Measurements from ENCODE around the gene MACROD2.

The MACROD2 gene

DNA sequence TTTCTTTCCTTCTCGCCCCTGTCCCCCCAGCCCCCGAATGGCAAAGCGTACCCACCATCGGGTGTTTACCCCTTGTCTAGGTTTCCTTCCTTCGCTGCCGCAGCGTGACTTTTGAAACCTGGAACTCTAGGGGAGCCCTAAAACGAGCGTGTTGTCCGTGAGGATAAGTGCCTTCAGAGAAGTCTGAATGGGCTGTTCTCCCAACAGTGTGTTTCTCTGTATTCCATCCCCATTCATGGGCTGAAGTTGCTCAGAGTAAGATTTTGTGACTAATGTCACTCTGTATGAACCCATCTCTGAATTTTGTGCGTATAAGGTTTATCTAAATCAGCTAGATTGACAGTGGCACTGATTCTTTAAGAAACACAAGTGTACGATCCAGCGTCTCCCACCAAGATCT lies 949 bp downstream of the MACROD2 start (continued):
- TF ChIP-seq, protein P1, sequence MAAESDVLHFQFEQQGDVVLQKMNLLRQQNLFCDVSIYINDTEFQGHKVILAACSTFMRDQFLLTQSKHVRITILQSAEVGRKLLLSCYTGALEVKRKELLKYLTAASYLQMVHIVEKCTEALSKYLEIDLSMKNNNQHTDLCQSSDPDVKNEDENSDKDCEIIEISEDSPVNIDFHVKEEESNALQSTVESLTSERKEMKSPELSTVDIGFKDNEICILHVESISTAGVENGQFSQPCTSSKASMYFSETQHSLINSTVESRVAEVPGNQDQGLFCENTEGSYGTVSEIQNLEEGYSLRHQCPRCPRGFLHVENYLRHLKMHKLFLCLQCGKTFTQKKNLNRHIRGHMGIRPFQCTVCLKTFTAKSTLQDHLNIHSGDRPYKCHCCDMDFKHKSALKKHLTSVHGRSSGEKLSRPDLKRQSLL (tag by site-specific recombination; IDR thresholded peaks at IDR 0.05) = no peak
- TF ChIP-seq ZNF302 (tag by site-specific recombination; IDR thresholded peaks at IDR 0.05; ENCODE audit: low read depth) (no peak), MZF1 (tag by site-specific recombination; IDR thresholded peaks at IDR 0.05; ENCODE audit: borderline replicate concordance) (no peak), ZNF404 (tag by site-specific recombination; IDR thresholded peaks at IDR 0.05) (no peak), MYNN (tag by site-specific recombination; IDR thresholded peaks at IDR 0.05; ENCODE audit: borderline replicate concordance) (no peak)
- TF ChIP-seq, protein P2, sequence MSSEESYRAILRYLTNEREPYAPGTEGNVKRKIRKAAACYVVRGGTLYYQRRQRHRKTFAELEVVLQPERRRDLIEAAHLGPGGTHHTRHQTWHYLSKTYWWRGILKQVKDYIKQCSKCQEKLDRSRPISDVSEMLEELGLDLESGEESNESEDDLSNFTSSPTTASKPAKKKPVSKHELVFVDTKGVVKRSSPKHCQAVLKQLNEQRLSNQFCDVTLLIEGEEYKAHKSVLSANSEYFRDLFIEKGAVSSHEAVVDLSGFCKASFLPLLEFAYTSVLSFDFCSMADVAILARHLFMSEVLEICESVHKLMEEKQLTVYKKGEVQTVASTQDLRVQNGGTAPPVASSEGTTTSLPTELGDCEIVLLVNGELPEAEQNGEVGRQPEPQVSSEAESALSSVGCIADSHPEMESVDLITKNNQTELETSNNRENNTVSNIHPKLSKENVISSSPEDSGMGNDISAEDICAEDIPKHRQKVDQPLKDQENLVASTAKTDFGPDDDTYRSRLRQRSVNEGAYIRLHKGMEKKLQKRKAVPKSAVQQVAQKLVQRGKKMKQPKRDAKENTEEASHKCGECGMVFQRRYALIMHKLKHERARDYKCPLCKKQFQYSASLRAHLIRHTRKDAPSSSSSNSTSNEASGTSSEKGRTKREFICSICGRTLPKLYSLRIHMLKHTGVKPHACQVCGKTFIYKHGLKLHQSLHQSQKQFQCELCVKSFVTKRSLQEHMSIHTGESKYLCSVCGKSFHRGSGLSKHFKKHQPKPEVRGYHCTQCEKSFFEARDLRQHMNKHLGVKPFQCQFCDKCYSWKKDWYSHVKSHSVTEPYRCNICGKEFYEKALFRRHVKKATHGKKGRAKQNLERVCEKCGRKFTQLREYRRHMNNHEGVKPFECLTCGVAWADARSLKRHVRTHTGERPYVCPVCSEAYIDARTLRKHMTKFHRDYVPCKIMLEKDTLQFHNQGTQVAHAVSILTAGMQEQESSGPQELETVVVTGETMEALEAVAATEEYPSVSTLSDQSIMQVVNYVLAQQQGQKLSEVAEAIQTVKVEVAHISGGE (tag by site-specific recombination; conservative IDR thresholded peaks at IDR 0.05; ENCODE audit: low read depth) = peak; percentile 56

DNA sequence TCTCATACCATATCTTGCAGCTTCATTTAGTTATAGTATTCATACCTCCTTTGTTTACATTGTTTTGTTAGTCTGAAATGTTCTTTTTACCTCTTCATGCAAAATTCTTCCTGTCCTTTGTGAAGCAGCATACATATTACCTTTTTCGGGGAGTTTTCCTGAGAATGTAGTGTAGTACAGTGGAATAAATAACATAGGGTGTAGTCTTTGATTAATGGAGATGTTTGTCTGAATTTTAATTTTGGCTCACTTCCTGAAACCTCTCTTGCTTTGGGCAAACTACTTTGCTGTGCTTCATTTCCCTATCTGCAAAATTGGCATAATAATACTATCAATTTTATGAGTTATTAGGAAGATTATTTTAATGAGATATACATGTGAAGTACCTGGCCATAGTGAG lies 5.6 kb downstream of the MACROD2 start:
- TF ChIP-seq, protein P3, sequence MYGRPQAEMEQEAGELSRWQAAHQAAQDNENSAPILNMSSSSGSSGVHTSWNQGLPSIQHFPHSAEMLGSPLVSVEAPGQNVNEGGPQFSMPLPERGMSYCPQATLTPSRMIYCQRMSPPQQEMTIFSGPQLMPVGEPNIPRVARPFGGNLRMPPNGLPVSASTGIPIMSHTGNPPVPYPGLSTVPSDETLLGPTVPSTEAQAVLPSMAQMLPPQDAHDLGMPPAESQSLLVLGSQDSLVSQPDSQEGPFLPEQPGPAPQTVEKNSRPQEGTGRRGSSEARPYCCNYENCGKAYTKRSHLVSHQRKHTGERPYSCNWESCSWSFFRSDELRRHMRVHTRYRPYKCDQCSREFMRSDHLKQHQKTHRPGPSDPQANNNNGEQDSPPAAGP (tag by site-specific recombination; IDR thresholded peaks at IDR 0.05) = no peak
- TF ChIP-seq ZNF501 (tag by site-specific recombination; IDR thresholded peaks at IDR 0.05) (no peak), ZNF843 (tag by site-specific recombination; IDR thresholded peaks at IDR 0.05) (no peak), ZNF341 (tag by site-specific recombination; IDR thresholded peaks at IDR 0.05; ENCODE audit: low read depth) (no peak), ZNF10 (tag by site-specific recombination; IDR thresholded peaks at IDR 0.05) (no peak), SP3 (tag by site-specific recombination; IDR thresholded peaks at IDR 0.05) (no peak), PRDM1 (tag by site-specific recombination; IDR thresholded peaks at IDR 0.05) (no peak), EGR2 (tag by site-specific recombination; IDR thresholded peaks at IDR 0.05; ENCODE audit: low read depth) (no peak), ZNF433 (tag by site-specific recombination; IDR thresholded peaks at IDR 0.05; ENCODE audit: low read depth) (no peak), ZNF26 (tag by site-specific recombination; IDR thresholded peaks at IDR 0.05) (no peak), ZNF571 (tag by site-specific recombination; IDR thresholded peaks at IDR 0.05) (no peak), ZNF266 (tag by site-specific recombination; IDR thresholded peaks at IDR 0.05; ENCODE audit: low read depth) (no peak)
- ChIA-PET POLR2A (no interaction called here), CTCF (no interaction called here)
- no peaks in the 10 kb centered on the region for H3K36me3 ChIP-seq (ENCODE audit: control insufficient read depth in 2 of 2, insufficient read depth in 1 of 2, low read length in 2 of 2)
- no peaks in the 10 kb centered on the region for H3K9me3 ChIP-seq (ENCODE audit: control insufficient read depth, insufficient read depth, low read depth, low read length)
- no peak overlapping the region for H3K4me3 ChIP-seq (ENCODE audit: low read depth, low read length)
- H3K4me1 ChIP-seq (ENCODE audit: control insufficient read depth, insufficient read depth, low read length) = no peaks in the 10 kb centered on the region
- H3K27ac ChIP-seq (ENCODE audit: extremely low read depth, low read depth, low read length) = no peak overlapping the region

- H3K9me3 ChIP-seq (ENCODE audit: control insufficient read depth, insufficient read depth, low read depth, low read length) = no peaks in the 10 kb centered on the region
- CTCF ChIA-PET = no interaction called here
- POLR2A ChIA-PET = no interaction called here
- TF ChIP-seq ZNF610 (tag by site-specific recombination; IDR thresholded peaks at IDR 0.05; ENCODE audit: borderline replicate concordance) (no peak), ZNF184 (tag by site-specific recombination; IDR thresholded peaks at IDR 0.05) (no peak), ZNF280D (tag by site-specific recombination; IDR thresholded peaks at IDR 0.05) (no peak)
These were observed 10.7 kb downstream of the MACROD2 start for GRCh38 chr20:14005996-14006395.

More at GRCh38 chr20:14005996-14006395, 10.7 kb downstream of the MACROD2 start:
- Histone ChIP-seq H3K36me3 (ENCODE audit: control insufficient read depth in 2 of 2, insufficient read depth in 1 of 2, low read length in 2 of 2) (no peaks in the 10 kb centered on the region), H3K27ac (ENCODE audit: extremely low read depth, low read depth, low read length) (no peak overlapping the region), H3K4me3 (ENCODE audit: low read depth, low read length) (no peak overlapping the region), H3K4me1 (ENCODE audit: control insufficient read depth, insufficient read depth, low read length) (no peaks in the 10 kb centered on the region)
